H1 (cell line): ENCODE results near the gene DECR2. TPM values are rescaled to one million over a fixed set of nuclear protein-coding genes. Genes with fewer than 3 reads are reported as not detected.

Source experiments
- CTCF ChIA-PET: fragments of 300-600 bp; sonication (Branson Sonifier 250); formaldehyde crosslinking; loops from one replicate; lab custom pipeline; 2021; ENCODE audit not compliant: partially characterized antibody; lab: Charles Lee
- POLR2A ChIA-PET: fragments of 300-600 bp; sonication (Branson Sonifier 250); formaldehyde crosslinking; loops from one replicate; lab custom pipeline; 2021; ENCODE audit warnings: inconsistent platforms; ENCODE audit not compliant: partially characterized antibody; lab: Charles Lee
- DNase-seq, 2 experiments: peaks; one replicate each; pipeline versions ENCODE4 v3.0.0 to v3.0.0-alpha.2; 2010 to 2022; ENCODE audit warnings: low spot score in 2 of 2, low read depth in 1 of 2, mixed read lengths in 1 of 2
- FAIRE-seq: peaks from 2 replicates; lab custom pipeline; 2011; peaks lifted over from hg19 to GRCh38; lab: Jason Lieb, UNC
- H2AFZ ChIP-seq: 2 replicates; pipeline ENCODE4 v1.8.1; 2012; ENCODE audit warnings: low read length, inconsistent platforms
- H2AK5ac ChIP-seq: 2 replicates; pipeline ENCODE4 v1.6.1; 2013; ENCODE audit warnings: low read depth, low read length
- H2BK120ac ChIP-seq: replicated peaks from 2 replicates; pipeline ENCODE3; 2013; ENCODE audit warnings: low read depth, low read length, inconsistent platforms
- H2BK12ac ChIP-seq: 2 replicates; pipeline ENCODE4 v1.6.1; 2013; ENCODE audit warnings: low read depth, low read length
- H2BK15ac ChIP-seq: 2 replicates; pipeline ENCODE4 v1.6.1; 2013; ENCODE audit warnings: low read length
- H2BK20ac ChIP-seq: 2 replicates; pipeline ENCODE4 v1.6.1; 2013; ENCODE audit warnings: low read length
- H2BK5ac ChIP-seq: 2 replicates; pipeline ENCODE4 v1.6.1; 2013; ENCODE audit warnings: low read depth, low read length
- H3K14ac ChIP-seq: 2 replicates; pipeline ENCODE4 v1.6.1; 2013; ENCODE audit warnings: inconsistent platforms; ENCODE audit not compliant: insufficient read length
- H3K18ac ChIP-seq: 2 replicates; pipeline ENCODE4 v1.6.1; 2013; ENCODE audit warnings: low read length; ENCODE audit errors: extremely low read depth
- H3K23ac ChIP-seq: 2 replicates; pipeline ENCODE4 v1.6.1; 2013; ENCODE audit warnings: inconsistent platforms; ENCODE audit not compliant: insufficient read length
- H3K23me2 ChIP-seq: 2 replicates; pipeline ENCODE4 v1.6.1; 2013; ENCODE audit warnings: low read depth, low read length
- H3K27ac ChIP-seq: 2 replicates; pipeline ENCODE4 v1.6.1; 2011; ENCODE audit warnings: low read depth, low read length, inconsistent platforms
- H3K27me3 ChIP-seq, 4 experiments: replicated peaks in 1 of 4; 1 replicate in 1 of 4; 2 replicates in 3 of 4; pipeline versions ENCODE4 v1.6.1 to v1.8.1; 2011 to 2013; ENCODE audit warnings: low read length in 3 of 4, mild to moderate bottlenecking in 3 of 4, inconsistent platforms in 2 of 4, mixed read lengths in 2 of 4, moderate library complexity in 1 of 4; ENCODE audit not compliant: control insufficient read depth in 3 of 4, insufficient read depth in 3 of 4; ENCODE audit errors: extremely low read depth in 1 of 4
- H3K36me3 ChIP-seq, 4 experiments: 2 replicates each; pipeline versions ENCODE4 v1.6.1 to v1.8.1; 2011 to 2013; ENCODE audit warnings: mild to moderate bottlenecking in 4 of 4, low read length in 3 of 4, moderate library complexity in 2 of 4, control low read depth in 1 of 4, inconsistent platforms in 1 of 4; ENCODE audit not compliant: insufficient read depth in 4 of 4, control insufficient read depth in 2 of 4
- H3K4ac ChIP-seq: replicated peaks from 2 replicates; pipeline ENCODE3; 2013; ENCODE audit warnings: low read length, low read depth, mixed read lengths, inconsistent platforms; ENCODE audit not compliant: insufficient read length
- H3K4me1 ChIP-seq, 4 experiments: replicated peaks in 1 of 4; 1 replicate in 1 of 4; 2 replicates in 3 of 4; pipeline versions ENCODE4 v1.6.1 to v1.8.1; 2011 to 2013; ENCODE audit warnings: low read length in 3 of 4, inconsistent platforms in 2 of 4, mixed read lengths in 1 of 4; ENCODE audit not compliant: insufficient read depth in 4 of 4, control insufficient read depth in 3 of 4
- H3K4me2 ChIP-seq, 2 experiments: 2 replicates each; pipeline versions ENCODE4 v1.6.1 to v1.8.1; 2011 to 2013; ENCODE audit warnings: low read depth in 2 of 2, low read length in 2 of 2, control low read depth in 1 of 2, inconsistent platforms in 1 of 2, mild to moderate bottlenecking in 1 of 2; ENCODE audit not compliant: insufficient read depth in 1 of 2
- H3K4me3 ChIP-seq, 4 experiments: fragments of 200-600, 300-600 bp in 1 of 4; sonication (generic), shearing (Covaris generic), sonication (Bioruptor Twin) in 1 of 4; 2 replicates each; pipeline versions ENCODE4 v1.5.1 to v1.8.1; 2011 to 2016; ENCODE audit warnings: low read length in 4 of 4, low read depth in 3 of 4, control low read depth in 2 of 4, inconsistent platforms in 2 of 4, mild to moderate bottlenecking in 2 of 4, mixed read lengths in 1 of 4, moderate library complexity in 1 of 4; ENCODE audit not compliant: insufficient read depth in 2 of 4; ENCODE audit errors: extremely low read depth in 1 of 4
- H3K56ac ChIP-seq: replicated peaks from 2 replicates; pipeline ENCODE3; 2013; ENCODE audit warnings: low read depth, mild to moderate bottlenecking, mixed read lengths, low read length, inconsistent platforms; ENCODE audit not compliant: insufficient read length
- H3K79me1 ChIP-seq: 2 replicates; pipeline ENCODE4 v1.6.1; 2013; ENCODE audit warnings: low read depth, low read length, control low read depth
- H3K79me2 ChIP-seq, 2 experiments: 2 replicates each; pipeline versions ENCODE4 v1.6.1 to v1.8.1; 2012 to 2013; ENCODE audit warnings: low read length in 2 of 2, mild to moderate bottlenecking in 2 of 2, inconsistent platforms in 1 of 2; ENCODE audit not compliant: insufficient read depth in 2 of 2, control insufficient read depth in 1 of 2
- H3K9ac ChIP-seq, 4 experiments: replicated peaks in 1 of 4; 1 replicate in 1 of 4; 2 replicates in 3 of 4; pipeline versions ENCODE4 v1.6.1 to v1.8.1; 2011 to 2013; ENCODE audit warnings: low read depth in 3 of 4, low read length in 3 of 4, control low read depth in 2 of 4, mild to moderate bottlenecking in 2 of 4, moderate library complexity in 2 of 4, inconsistent platforms in 1 of 4; ENCODE audit errors: extremely low read depth in 1 of 4
- H3K9me3 ChIP-seq, 2 experiments: 2 replicates each; pipeline versions ENCODE4 v1.6.1 to v1.8.1; 2012 to 2013; ENCODE audit warnings: mild to moderate bottlenecking in 2 of 2, moderate library complexity in 2 of 2, control low read depth in 1 of 2, inconsistent platforms in 1 of 2, low read depth in 1 of 2, low read length in 1 of 2, mixed read lengths in 1 of 2; ENCODE audit not compliant: insufficient read depth in 2 of 2
- H4K20me1 ChIP-seq, 2 experiments: replicated peaks in 1 of 2; 2 replicates each; pipeline versions ENCODE3 to v1.8.1; 2011 to 2013; ENCODE audit warnings: inconsistent platforms in 2 of 2, low read length in 2 of 2, mild to moderate bottlenecking in 1 of 2; ENCODE audit not compliant: insufficient read depth in 2 of 2, control insufficient read depth in 1 of 2
- H4K5ac ChIP-seq: 2 replicates; pipeline ENCODE4 v1.6.1; 2013; ENCODE audit warnings: low read length, low read depth, mixed read lengths, inconsistent platforms; ENCODE audit not compliant: insufficient read length
- H4K8ac ChIP-seq: 2 replicates; pipeline ENCODE4 v1.8.0; 2013; ENCODE audit warnings: mild to moderate bottlenecking, moderate library complexity, low read length, inconsistent platforms; ENCODE audit not compliant: insufficient read depth; ENCODE audit errors: extremely low read depth
- H4K91ac ChIP-seq: replicated peaks from 2 replicates; pipeline ENCODE3; 2013; ENCODE audit warnings: low read length, mixed read lengths, inconsistent platforms; ENCODE audit not compliant: insufficient read length
- CREB1 ChIP-seq: IDR thresholded peaks from 2 replicates; pipeline ENCODE4 v1.6.1; 2012; ENCODE audit warnings: inconsistent platforms
- EZH2 ChIP-seq: fragments of 200-600 bp; sonication (generic); IDR thresholded peaks from 2 replicates; pipeline ENCODE4 v1.7.1; 2012; ENCODE audit warnings: low read depth, mild to moderate bottlenecking, moderate library complexity, low read length, inconsistent platforms; ENCODE audit not compliant: severe bottlenecking
- PHF8 ChIP-seq: fragments of 200-600 bp; sonication (generic); conservative IDR thresholded peaks from 2 replicates; pipeline ENCODE4 v1.7.1; 2012; ENCODE audit warnings: low read depth, mild to moderate bottlenecking, inconsistent platforms, low read length, moderate library complexity
- RXRA ChIP-seq: IDR thresholded peaks from 2 replicates; pipeline ENCODE4 v1.6.1; 2011; ENCODE audit warnings: low read depth, mild to moderate bottlenecking, low read length, moderate library complexity; ENCODE audit not compliant: insufficient read depth
- SUZ12 ChIP-seq: fragments of 200-600 bp; sonication (generic); IDR thresholded peaks from 2 replicates; pipeline ENCODE4 v1.6.1; 2012; ENCODE audit warnings: mild to moderate bottlenecking, inconsistent platforms, low read length, moderate library complexity, mixed read lengths
- TAF7 ChIP-seq: optimal IDR thresholded peaks from 2 replicates; pipeline ENCODE3; 2011; ENCODE audit warnings: low read depth, mild to moderate bottlenecking, inconsistent platforms, low read length, moderate library complexity, borderline replicate concordance
- TBP ChIP-seq: IDR thresholded peaks from 2 replicates; pipeline ENCODE4 v1.6.1; 2011; ENCODE audit warnings: low read depth, low read length, improper control_type of control experiment
- WGBS, 2 experiments: shearing (Covaris generic) in 1 of 2; methylation state at CpG; one replicate each; pipeline versions ENCODE4 v1.1.6 to v1.1.7; 2013 to 2015; ENCODE audit warnings: low lambda C conversion rate in 2 of 2, mixed read lengths in 2 of 2, inconsistent platforms in 1 of 2, low coverage in 1 of 2, missing lambda C conversion rate in 1 of 2; ENCODE audit not compliant: insufficient replicate concordance in 2 of 2, insufficient coverage in 1 of 2, insufficient read length in 1 of 2; ENCODE audit errors: extremely low coverage in 1 of 2, missing lambda C conversion rate in 1 of 2; 5-methylcytosine and 5-hydroxymethylcytosine counted together
- polyA plus RNA-seq, 7 experiments: library from polyadenylated mRNA; depleted of rRNA in 3 of 7; stranded (reverse) in 5 of 7; unstranded in 2 of 7; fragments of >200 nt in 5 of 7; fragments of 200-250 nt in 2 of 7; gene quantifications; 1 replicate in 5 of 7; 2 replicates in 1 of 7; 4 replicates in 1 of 7; pipeline versions ENCODE4 v1.2.1 to v1.2.3, GENCODE V29; 2011 to 2013; ENCODE audit warnings: missing spikeins in 2 of 7, mixed read lengths in 2 of 7
- total RNA-seq: library from RNA; stranded (reverse); fragmentation: NEBNext Ultra II Directional; extraction: Animal tissue kit (Norgen Biotek cat#: 25700); gene quantifications from 2 replicates; pipeline ENCODE4 v1.2.1, GENCODE V29; 2021
- TF ChIP-seq, protein P1 (sequence below): IDR thresholded peaks from 2 replicates; pipeline ENCODE4 v1.6.1; 2012; ENCODE audit warnings: inconsistent platforms
- TF ChIP-seq, protein P2 (sequence below): IDR thresholded peaks from 2 replicates; pipeline ENCODE4 v1.6.1; 2012; ENCODE audit warnings: inconsistent platforms

DECR2 gene
- total and polyA plus RNA-seq, 2 of the 8 experiments (the other 6 are each of a cell fraction or from before 2014, with no cell fraction given): 28.2 to 39.9 TPM

DNA sequence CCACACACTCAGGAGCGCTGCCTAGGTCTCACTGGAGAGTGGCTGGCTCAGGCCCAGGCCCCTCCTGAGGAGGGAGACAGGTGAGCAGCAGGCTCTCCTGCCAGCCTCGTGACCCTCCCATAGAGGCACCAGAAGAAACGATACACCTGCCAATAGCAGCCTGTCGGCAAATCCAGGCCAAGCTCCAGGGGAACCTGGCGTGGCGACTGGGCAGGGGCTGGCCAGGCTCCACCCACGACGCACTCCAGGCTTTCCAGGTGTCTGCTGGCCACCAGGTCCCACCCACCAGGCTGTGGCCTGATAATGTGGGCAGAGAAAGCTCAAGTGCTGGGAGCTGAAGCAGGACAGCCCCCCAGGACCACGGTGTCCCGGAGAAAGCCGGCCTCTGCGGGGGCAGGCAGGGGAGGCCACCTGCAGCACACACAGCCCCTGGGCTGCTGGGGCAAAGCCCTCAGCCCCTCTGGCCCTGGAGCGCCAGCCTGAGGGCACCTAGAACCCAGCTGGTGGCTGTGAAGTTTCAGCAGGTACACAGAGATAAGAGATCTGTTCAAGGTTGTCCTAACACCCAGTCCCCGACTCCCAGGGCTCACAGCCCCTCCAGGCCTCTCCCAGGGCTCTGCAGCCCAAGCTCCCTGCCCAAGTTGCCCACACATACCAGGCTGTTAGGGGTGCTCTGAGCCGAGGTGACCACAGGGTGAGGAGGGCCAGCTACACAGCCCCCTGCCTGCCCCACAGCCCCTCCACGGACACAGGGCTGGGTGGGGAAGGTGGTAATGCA, 22.3 kb upstream of the DECR2 start:
- H3K18ac ChIP-seq: 0 out of 2 replicates have a peak overlapping the region, but pooled peaks have one; percentile 71
- peaks cover 4% of the 10 kb centered on the region; the same call in 1 of the 2 replicates for H3K79me1 ChIP-seq
- peak overlapping the region; percentile 68 for H4K5ac ChIP-seq
- peaks cover 8 to 30% (median 19%) of the 10 kb centered on the region in 4 experiments for H3K4me1 ChIP-seq
- no peaks in the 10 kb centered on the region for H3K9me3 ChIP-seq
- H2AFZ ChIP-seq: no peak overlapping the region
- peak overlapping the region; percentile 81; the same call in 1 of the 2 replicates for H2BK15ac ChIP-seq
- no peak overlapping the region; a peak in 1 of 7 replicates for H3K9ac ChIP-seq
- peak; percentile 69 to 84 for DNase-seq
- H3K23ac ChIP-seq: no peak overlapping the region
- peak overlapping the region; percentile 51 to 68 for H3K4me2 ChIP-seq
- peak overlapping the region; percentile 60; the same call in 1 of the 2 replicates for H2BK12ac ChIP-seq
- WGBS, 2 experiments: 50% methylated on average over 15 of the region's 16 CpGs; no CpG with 5 or more reads in 1 of the 2 experiments
- H3K27ac ChIP-seq: no peak overlapping the region
- H3K14ac ChIP-seq: no peak overlapping the region
- no peak overlapping the region for H2BK20ac ChIP-seq
- no peak overlapping the region for H3K56ac ChIP-seq
- peaks cover 0 to 24% of the 10 kb centered on the region in 2 experiments; a peak in 2 of 4 replicates for H3K79me2 ChIP-seq
- peak overlapping the region; percentile 4 for H4K91ac ChIP-seq
- ChIA-PET CTCF (interaction anchor here (0.9 to 1.5 kb wide), 3 partner anchors 12 to 17 kb away, joined by 3 to 6 read pairs (median 3); no protein-coding TSS in a partner anchor), POLR2A (interaction anchor here (0.6 to 3.0 kb wide), 8 partner anchors 9 to 326 kb away, joined by 3 to 22 read pairs (median 5); partner anchors contain the start of genes DECR2, MRPL28, POLR3K and RAB11FIP3)
- H3K27me3 ChIP-seq: peaks cover 0 to 3% (median under 1%) of the 10 kb centered on the region in 4 experiments; a peak in 2 of 7 replicates
- H4K8ac ChIP-seq: peak overlapping the region; percentile 80
- H2BK120ac ChIP-seq: no peak overlapping the region
- H3K23me2 ChIP-seq: peaks cover 13% of the 10 kb centered on the region
- peak; percentile 7 for FAIRE-seq
- H2AK5ac ChIP-seq: peak overlapping the region; percentile 95; the same call in 1 of the 2 replicates
- H3K4me3 ChIP-seq: peak overlapping the region in 2 of 4 experiments; percentile 5 to 19; a peak in 3 of 8 replicates
- peaks cover 15 to 30% of the 10 kb centered on the region in 2 experiments for H4K20me1 ChIP-seq
- H3K4ac ChIP-seq: peak overlapping the region; percentile 2
- H2BK5ac ChIP-seq: peak overlapping the region; percentile 20; the same call in 1 of the 2 replicates
- H3K36me3 ChIP-seq: peaks cover 8 to 32% (median 13%) of the 10 kb centered on the region in 4 experiments; a peak in 7 of 8 replicates
- TF ChIP-seq TAF7 (no peak), CREB1 (peak; percentile 54), TBP (no peak), SUZ12 (no peak), EZH2 (no peak), PHF8 (no peak), RXRA (no peak)
- TF ChIP-seq, protein P1, sequence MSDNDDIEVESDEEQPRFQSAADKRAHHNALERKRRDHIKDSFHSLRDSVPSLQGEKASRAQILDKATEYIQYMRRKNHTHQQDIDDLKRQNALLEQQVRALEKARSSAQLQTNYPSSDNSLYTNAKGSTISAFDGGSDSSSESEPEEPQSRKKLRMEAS: peak; percentile 42; the same call in 1 of the 2 replicates
- TF ChIP-seq, protein P2, sequence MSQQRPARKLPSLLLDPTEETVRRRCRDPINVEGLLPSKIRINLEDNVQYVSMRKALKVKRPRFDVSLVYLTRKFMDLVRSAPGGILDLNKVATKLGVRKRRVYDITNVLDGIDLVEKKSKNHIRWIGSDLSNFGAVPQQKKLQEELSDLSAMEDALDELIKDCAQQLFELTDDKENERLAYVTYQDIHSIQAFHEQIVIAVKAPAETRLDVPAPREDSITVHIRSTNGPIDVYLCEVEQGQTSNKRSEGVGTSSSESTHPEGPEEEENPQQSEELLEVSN: 0 out of 2 replicates have a peak, but pooled peaks have one; percentile 24
